Duodenal mucosa (tissue), 2 donors: ENCODE measurements around the gene NECTIN1.

Experiments used
- H3K27ac ChIP-seq: one replicate; pipeline ENCODE4 v1.7.0; 2013; ENCODE audit warnings: low read depth, low read length
- H3K27me3 ChIP-seq, 2 donors: one replicate each; pipeline ENCODE4 v1.7.0; 2013; ENCODE audit warnings: low read length in 2 of 2, control low read depth in 1 of 2; ENCODE audit not compliant: insufficient read depth in 2 of 2, control insufficient read depth in 1 of 2
- H3K36me3 ChIP-seq, 2 donors: one replicate each; pipeline ENCODE4 v1.7.0; 2013; ENCODE audit warnings: low read length in 2 of 2, control low read depth in 1 of 2; ENCODE audit not compliant: insufficient read depth in 2 of 2, control insufficient read depth in 1 of 2
- H3K4me1 ChIP-seq, 2 donors: one replicate each; pipeline ENCODE4 v1.7.0; 2013; ENCODE audit warnings: low read length in 2 of 2, control low read depth in 1 of 2; ENCODE audit not compliant: insufficient read depth in 2 of 2, control insufficient read depth in 1 of 2
- H3K4me3 ChIP-seq, 2 donors: one replicate each; pipeline ENCODE4 v1.7.0; 2013; ENCODE audit warnings: low read length in 2 of 2, low read depth in 1 of 2
- H3K9ac ChIP-seq, 2 donors: one replicate each; pipeline ENCODE4 v1.7.0; 2013; ENCODE audit warnings: low read length in 2 of 2, low read depth in 1 of 2
- H3K9me3 ChIP-seq, 2 donors: one replicate each; pipeline ENCODE4 v1.7.0; 2013; ENCODE audit warnings: low read length in 2 of 2, control low read depth in 1 of 2; ENCODE audit not compliant: control insufficient read depth in 1 of 2

Gene NECTIN1, protein sequence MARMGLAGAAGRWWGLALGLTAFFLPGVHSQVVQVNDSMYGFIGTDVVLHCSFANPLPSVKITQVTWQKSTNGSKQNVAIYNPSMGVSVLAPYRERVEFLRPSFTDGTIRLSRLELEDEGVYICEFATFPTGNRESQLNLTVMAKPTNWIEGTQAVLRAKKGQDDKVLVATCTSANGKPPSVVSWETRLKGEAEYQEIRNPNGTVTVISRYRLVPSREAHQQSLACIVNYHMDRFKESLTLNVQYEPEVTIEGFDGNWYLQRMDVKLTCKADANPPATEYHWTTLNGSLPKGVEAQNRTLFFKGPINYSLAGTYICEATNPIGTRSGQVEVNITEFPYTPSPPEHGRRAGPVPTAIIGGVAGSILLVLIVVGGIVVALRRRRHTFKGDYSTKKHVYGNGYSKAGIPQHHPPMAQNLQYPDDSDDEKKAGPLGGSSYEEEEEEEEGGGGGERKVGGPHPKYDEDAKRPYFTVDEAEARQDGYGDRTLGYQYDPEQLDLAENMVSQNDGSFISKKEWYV

DNA sequence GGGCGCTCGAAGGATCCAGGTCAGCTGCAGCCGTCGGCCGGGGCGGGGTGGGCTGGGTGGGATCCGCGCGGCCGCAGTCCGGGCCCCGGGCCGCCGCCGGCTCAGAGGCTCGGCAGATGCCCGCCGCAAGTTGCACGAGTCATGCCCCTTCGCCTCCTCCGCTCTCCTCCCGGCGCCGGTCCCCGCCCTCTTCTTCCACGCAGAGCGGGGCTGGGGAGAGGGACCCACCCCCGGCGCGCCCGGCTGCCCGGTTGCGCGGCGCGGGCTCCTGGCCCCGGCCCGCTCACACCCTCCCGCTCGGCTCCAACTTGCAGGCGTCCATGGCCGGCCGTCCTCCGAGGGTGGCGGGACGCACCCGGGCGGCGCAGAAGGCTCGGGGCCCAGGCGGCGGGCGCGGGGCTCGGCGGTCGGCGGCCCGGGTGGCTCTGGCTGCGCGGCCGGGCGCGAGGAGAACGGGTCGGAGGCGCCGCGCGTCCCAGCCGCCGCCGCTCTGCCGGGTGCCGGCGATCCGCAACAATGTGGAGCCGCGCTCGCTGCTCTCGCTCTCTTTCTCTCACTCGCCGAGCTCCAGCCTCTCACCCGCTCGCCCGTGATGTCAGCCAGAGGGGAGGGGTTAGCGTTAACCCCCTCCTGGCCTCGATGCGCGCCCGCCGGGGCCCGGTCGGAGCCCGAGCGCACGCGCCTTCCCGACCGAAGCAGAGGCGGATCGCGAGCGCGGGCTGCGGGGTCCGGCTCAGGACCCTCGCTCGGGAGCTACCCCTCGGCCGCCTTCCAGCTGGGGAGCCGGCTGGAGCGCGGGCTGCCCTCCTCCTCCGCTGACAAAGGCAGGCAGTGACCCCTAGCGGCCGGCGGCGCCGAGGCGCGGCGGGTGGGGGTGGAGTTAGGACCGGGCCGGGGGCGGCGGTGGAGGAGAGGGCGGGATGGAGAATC, at the start of gene NECTIN1:
TSS of gene NECTIN1 (minus strand) at position 550 of the 930 bp plus-strand sequence. CDS start 647 bp downstream, outside the sequence.
- Histone ChIP-seq H3K27me3 (peaks cover 0 to 3% of the 10 kb centered on the region in 2 donors), H3K4me1 (peaks cover 35 to 49% of the 10 kb centered on the region in 2 donors), H3K4me3 (peak within 1 kb of the TSS; percentile 86 to 94), H3K36me3 (no peaks in the 10 kb centered on the region), H3K9ac (peak within 1 kb of the TSS; percentile 69 to 91), H3K27ac (peak within 1 kb of the TSS; percentile 63), H3K9me3 (no peaks in the 10 kb centered on the region)

DNA sequence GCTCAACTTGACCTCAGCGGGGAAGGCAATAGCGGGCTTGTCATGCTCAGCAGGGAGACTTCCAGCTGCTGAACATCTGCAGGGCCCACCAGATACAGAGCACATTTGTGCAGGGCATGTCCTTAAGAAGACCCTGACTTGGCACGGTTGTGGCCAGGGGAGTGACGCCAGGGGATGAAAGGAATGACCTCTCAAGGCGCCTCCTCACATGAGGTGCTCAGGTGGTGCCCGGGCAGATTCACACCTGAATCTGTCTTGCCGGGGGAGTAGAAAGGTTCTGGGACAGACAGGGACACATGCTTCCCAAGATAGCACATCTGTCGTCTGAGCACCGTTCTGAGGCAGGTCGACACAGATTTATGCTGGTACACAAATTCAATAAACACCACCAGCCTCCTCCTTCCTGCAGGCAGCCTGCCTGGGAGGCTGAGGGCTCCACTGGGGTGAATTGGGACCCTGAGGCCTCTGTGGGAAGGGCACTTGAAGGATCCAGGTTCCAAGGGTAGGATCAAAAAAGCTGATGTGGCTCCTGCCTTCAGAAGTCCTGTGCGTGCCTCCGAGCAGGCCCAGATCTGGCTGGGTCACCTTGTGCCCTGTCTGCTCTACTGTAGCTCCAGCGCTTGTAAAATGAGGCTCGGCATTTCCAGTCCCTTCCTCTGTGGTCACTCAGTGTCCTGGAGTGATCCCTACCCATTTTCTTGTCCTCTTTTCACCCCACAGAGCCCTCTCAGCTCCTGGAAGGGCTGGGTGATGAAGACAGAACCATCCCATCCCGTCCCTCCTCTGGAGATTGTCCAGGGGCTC, 49.6 kb upstream of the NECTIN1 start:
- Histone ChIP-seq H3K9me3 (no peaks in the 10 kb centered on the region), H3K27ac (no peak overlapping the region), H3K4me3 (no peak overlapping the region)

DNA sequence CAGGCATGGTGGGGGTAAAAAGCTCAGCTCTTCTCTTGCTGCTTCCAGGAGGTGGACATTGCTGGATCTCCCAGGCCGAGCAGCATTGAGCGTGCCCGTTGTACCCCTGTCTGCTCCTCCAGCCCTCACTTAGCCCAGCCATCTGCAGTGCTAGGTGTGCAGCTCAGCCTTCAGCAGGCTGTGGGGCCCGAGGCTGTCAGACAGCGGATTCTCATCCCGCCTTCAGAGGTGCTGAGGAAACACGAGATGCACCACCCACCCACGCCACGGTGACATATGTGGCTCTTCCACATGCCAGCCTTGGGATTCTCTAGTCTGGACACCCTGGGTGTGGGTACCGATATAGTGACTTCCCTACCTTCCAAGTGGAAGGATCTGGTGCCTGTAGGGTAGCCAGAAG, 48.9 kb upstream of the NECTIN1 start:
- H3K36me3 ChIP-seq = no peaks in the 10 kb centered on the region
- peaks cover 0 to 3% of the 10 kb centered on the region in 2 donors for H3K27me3 ChIP-seq

More for the DNA sequence above, 49.6 kb upstream of the NECTIN1 start:
- Histone ChIP-seq H3K36me3 (no peaks in the 10 kb centered on the region), H3K27me3 (peaks cover 0 to 3% of the 10 kb centered on the region in 2 donors), H3K4me1 (no peaks in the 10 kb centered on the region), H3K9ac (no peak overlapping the region)

DNA sequence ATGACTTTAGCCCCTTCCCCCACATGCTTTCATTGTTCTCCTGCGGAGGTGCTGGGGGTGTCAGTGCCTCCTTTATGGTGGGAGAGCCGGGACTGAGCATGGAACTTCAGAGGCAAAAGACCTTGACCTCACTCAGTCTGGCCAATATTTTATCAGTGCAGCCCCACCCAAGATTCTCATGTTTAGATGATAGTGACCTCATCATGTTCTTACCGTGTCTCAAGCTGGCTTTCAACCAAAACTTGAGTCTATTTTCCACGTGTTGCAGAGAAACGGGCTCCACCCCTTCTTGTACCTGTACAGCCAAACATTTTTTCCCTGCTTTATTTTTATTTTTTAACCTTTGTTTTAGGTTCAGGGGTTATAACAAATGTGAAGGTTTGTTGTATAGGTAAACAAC, 47.7 kb upstream of the NECTIN1 start:
- no peak overlapping the region for H3K27ac ChIP-seq
- no peak overlapping the region for H3K9ac ChIP-seq

More for the DNA sequence above, 48.9 kb upstream of the NECTIN1 start:
- H3K4me3 ChIP-seq = no peak overlapping the region
- no peak overlapping the region for H3K27ac ChIP-seq
- H3K4me1 ChIP-seq = no peaks in the 10 kb centered on the region
- H3K9ac ChIP-seq = no peak overlapping the region
- H3K9me3 ChIP-seq = no peaks in the 10 kb centered on the region

DNA sequence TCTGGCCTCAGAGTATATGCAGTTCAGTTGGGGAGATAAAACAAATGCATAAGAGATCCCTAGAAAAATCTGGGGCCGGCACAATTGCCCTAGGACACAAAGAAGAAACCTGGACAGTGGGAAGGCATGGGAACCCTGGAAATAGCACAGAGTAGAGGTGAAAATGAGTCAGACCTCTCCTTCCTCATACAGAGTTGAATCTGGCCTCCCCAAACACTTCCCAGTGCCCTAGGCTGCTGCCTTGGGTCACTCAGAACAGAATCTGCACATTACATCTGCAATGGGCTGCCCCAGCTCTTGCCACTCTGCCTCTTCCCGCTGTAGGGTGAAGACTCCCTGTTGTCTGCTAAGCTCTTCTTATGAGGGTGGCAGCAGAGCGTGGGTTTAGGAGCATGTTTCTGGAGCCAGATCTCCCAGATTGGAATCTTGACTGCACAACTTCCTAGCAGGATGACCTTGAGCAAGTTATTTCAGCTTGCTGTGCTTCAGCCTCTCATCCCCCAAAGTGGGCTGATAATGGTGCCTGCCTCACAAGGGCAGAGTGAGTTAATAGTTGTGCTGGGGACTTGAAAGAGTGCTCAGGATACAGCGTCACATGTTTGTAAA, 47.1 kb upstream of the NECTIN1 start:
- Histone ChIP-seq H3K9me3 (no peaks in the 10 kb centered on the region), H3K9ac (no peak overlapping the region), H3K36me3 (no peaks in the 10 kb centered on the region), H3K27ac (no peak overlapping the region), H3K27me3 (no peaks in the 10 kb centered on the region), H3K4me1 (no peaks in the 10 kb centered on the region), H3K4me3 (no peak overlapping the region)

More for the DNA sequence above, 47.7 kb upstream of the NECTIN1 start:
- H3K27me3 ChIP-seq = no peaks in the 10 kb centered on the region
- no peak overlapping the region for H3K4me3 ChIP-seq
- H3K9me3 ChIP-seq = no peaks in the 10 kb centered on the region
- no peaks in the 10 kb centered on the region for H3K36me3 ChIP-seq
- H3K4me1 ChIP-seq = no peaks in the 10 kb centered on the region

DNA sequence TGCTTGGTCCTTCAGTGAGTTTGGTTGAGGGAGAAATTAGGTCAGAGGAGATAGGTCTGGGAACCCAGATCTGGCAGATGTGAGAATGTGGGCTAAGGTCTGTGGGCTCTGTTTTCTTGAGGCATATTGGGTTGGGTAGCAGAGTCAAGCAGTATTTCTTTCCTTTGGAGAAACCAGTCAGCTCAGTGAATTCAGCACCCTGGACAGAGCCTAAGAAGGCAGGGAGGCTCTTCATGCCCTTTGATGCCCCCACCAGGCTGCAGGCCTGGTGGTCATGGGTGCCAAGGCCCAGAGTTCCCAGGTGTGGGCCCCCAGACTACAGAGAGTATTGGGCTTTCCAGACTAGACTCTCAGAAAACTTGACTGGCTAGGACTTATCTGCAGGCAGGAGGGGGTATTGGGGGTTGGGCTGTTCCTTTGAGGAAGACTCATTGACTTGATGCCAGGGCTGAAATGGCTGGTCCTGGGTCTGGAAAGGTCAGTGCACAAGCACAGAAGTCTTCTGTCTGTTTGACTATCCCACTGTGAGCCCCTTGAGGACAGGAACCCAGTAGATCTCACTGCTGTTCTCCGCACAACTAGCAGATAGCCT, 45.3 kb upstream of the NECTIN1 start:
- no peaks in the 10 kb centered on the region for H3K9me3 ChIP-seq
- H3K27me3 ChIP-seq = peaks cover 0 to 3% of the 10 kb centered on the region in 2 donors
- H3K36me3 ChIP-seq = no peaks in the 10 kb centered on the region
- H3K4me3 ChIP-seq = no peak overlapping the region
- H3K27ac ChIP-seq = no peak overlapping the region
- H3K9ac ChIP-seq = no peak overlapping the region
- no peaks in the 10 kb centered on the region for H3K4me1 ChIP-seq

DNA sequence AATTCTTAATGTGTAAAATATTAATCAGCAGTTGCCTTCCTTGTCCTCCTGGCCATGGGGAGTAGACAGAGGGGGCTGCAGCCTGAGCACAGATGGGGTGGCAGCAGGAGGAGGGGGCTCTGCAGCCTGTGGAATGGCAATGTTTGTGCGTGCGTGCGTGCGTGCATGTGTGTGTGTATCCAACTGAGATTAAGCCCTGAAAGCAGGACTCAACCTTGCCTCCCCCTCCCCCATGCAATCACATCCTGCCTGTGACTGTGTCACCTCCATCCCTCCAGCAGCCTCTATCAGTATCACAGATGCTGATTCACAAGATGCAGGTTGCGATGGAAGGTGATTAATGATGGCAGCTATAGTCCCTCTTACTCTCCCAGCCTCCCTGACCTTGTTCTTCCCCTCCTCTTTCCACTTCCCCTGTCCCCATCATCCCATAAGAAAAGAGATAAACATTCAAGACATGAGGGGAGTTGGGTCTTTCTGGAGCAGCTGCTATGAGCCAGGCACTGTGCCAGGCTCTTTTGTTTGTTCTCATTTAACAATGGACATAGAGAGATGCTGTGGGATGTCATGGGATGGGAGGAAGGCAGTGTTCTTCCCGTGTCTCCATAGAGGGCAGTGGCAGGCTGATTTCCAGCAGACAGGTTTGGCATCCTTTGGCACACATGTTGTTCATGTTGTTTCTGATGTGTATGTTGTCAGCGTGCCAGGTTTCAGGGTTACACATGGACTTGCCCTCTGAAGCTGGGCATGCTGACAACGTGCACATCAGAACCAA, 43.8 kb upstream of the NECTIN1 start:
- Histone ChIP-seq H3K4me1 (no peaks in the 10 kb centered on the region), H3K9me3 (no peaks in the 10 kb centered on the region), H3K4me3 (no peak overlapping the region), H3K27me3 (peaks cover 0 to 3% of the 10 kb centered on the region in 2 donors), H3K27ac (no peak overlapping the region), H3K9ac (no peak overlapping the region), H3K36me3 (no peaks in the 10 kb centered on the region)

DNA sequence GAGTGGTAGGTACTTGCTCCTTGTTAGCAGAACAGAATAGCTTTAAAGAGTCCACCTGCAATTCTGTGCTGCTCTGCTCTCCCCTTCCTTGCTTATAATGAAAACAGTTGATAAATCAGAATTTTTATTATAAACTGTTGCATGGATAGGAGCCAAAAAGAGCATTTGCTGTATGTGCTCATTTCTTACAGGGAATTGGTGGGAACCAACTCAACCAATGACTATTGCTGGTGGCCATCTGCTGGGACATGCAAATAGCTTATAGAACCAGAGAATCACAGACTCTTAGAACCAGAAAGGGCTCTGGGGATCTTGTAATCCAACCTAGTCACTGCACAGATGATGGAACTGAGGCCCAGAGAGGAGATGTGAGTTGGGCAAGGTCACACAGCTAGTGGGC, 43.1 kb upstream of the NECTIN1 start:
- peaks cover 0 to 3% of the 10 kb centered on the region in 2 donors for H3K27me3 ChIP-seq
- H3K4me3 ChIP-seq = no peak overlapping the region
- no peak overlapping the region for H3K27ac ChIP-seq
- H3K9me3 ChIP-seq = peaks cover 0 to 7% of the 10 kb centered on the region in 2 donors
- H3K4me1 ChIP-seq = no peaks in the 10 kb centered on the region
- no peaks in the 10 kb centered on the region for H3K36me3 ChIP-seq
- no peak overlapping the region for H3K9ac ChIP-seq
